Activated CD4-positive, alpha-beta T cell treated with anti-CD3 and anti-CD28 coated beads, Interleukin-2, amount 50 U/mL, for 24 hours (primary cell): Measurements from ENCODE around the gene MAPKAP1.

ENCODE experiments used
- DNase-seq, 2 donors: peaks; one replicate each; pipeline ENCODE4 v3.0.0-alpha.2; 2020; ENCODE audit warnings: low read depth in 1 of 2, low spot score in 1 of 2

The MAPKAP1 gene

GRCh38 chr9:125646217-125646616 is 60.8 kb downstream of the MAPKAP1 start:
- no peak for DNase-seq

- DNase-seq, result no peak
These were observed 62.0 kb downstream of the MAPKAP1 start for GRCh38 chr9:125644819-125645507.

- DNase-seq, result no peak
These were observed 64.7 kb downstream of the MAPKAP1 start for GRCh38 chr9:125642311-125642710.

GRCh38 chr9:125639057-125639456 is 68.0 kb downstream of the MAPKAP1 start:
- DNase-seq, result no peak

- no peak for DNase-seq
These were observed 68.6 kb downstream of the MAPKAP1 start for GRCh38 chr9:125638239-125639045.

GRCh38 chr9:125637241-125637640 is 69.8 kb downstream of the MAPKAP1 start:
- no peak for DNase-seq

GRCh38 chr9:125635888-125636287 is 71.1 kb downstream of the MAPKAP1 start:
- DNase-seq, result no peak

- DNase-seq, result no peak
These were observed 72.8 kb downstream of the MAPKAP1 start for GRCh38 chr9:125634040-125634717.

- DNase-seq, result no peak
These were observed 73.8 kb downstream of the MAPKAP1 start for GRCh38 chr9:125633116-125633745.

GRCh38 chr9:125632321-125633115 is 74.5 kb downstream of the MAPKAP1 start:
- DNase-seq, result peak in 1 of 2 donors; percentile 46

- peak in 1 of 2 donors; percentile 34 for DNase-seq
These were observed 75.5 kb downstream of the MAPKAP1 start for GRCh38 chr9:125631391-125632085.

- no peak for DNase-seq
These were observed 76.6 kb downstream of the MAPKAP1 start for GRCh38 chr9:125630436-125630835.

GRCh38 chr9:125629446-125629845 is 77.6 kb downstream of the MAPKAP1 start:
- DNase-seq, result no peak

GRCh38 chr9:125626187-125626586 is 80.8 kb downstream of the MAPKAP1 start:
- no peak for DNase-seq

- no peak for DNase-seq
These were observed 85.8 kb downstream of the MAPKAP1 start for GRCh38 chr9:125621170-125621569.

- no peak for DNase-seq
These were observed 86.8 kb downstream of the MAPKAP1 start for GRCh38 chr9:125620216-125620615.

GRCh38 chr9:125617087-125617486 is 89.9 kb downstream of the MAPKAP1 start:
- no peak for DNase-seq

GRCh38 chr9:125613141-125613540 is 93.9 kb downstream of the MAPKAP1 start:
- DNase-seq, result no peak

- DNase-seq, result no peak
These were observed 94.4 kb downstream of the MAPKAP1 start for GRCh38 chr9:125612616-125613015.

- no peak for DNase-seq
These were observed 95.8 kb downstream of the MAPKAP1 start for GRCh38 chr9:125611121-125611765.
